ENCODE measurements around the gene PDE10A.

The PDE10A gene

DNA sequence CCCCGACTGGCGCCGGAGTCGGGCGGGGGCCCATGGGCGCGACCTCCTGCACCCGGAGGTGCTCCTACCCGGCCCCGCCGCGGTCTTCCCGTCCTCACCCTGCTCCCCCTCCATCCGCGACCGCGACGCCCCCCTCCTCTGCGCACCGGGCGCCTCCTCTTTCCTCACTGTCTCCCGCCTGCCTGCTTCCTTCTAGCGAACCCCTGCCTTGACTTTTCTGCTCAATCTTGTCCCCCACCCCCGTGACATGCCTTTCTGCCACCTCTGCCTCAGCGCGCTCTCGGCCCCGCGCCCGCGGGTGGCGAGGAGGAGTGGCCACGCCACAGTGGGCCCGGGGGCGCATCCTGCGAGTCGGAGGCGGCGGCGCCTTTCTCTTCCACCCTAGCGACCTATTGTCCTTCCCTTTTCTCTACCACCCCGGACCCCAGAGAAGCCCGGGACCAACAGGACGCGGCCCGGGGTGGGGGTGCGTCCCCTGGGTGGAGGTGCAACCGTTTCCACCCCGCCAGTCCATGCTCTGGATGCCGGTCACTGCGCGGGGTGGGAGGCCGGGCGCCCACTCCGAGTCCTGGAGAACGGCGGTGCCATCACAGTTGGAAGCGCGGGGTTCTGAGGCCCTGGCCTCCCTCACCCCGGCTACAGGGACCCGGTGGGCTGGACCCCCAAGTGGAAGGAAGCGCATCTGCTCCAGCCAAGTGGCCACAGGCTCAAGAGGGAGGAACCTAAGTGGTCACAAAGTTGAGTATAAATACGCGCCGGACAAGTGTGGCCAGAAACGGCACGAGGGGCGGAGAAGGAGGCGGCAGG, 2.0 kb downstream of the PDE10A start:
- TF ChIP-seq SUZ12 (IDR thresholded peaks at IDR 0.05; ENCODE audit: extremely low read depth, insufficient read depth, insufficient read length) (no peak), YY1 (IDR thresholded peaks at IDR 0.05; ENCODE audit: insufficient read depth, insufficient read length) (no peak), ZNF274 (IDR thresholded peaks at IDR 0.05; ENCODE audit: low read depth, low read length) (no peak)
- DNase-seq (ENCODE audit: low read depth, low spot score): no peak
- Histone ChIP-seq H3K9ac (ENCODE audit: insufficient read length, low read depth) (peak overlapping the region; percentile 76), H3K27me3 (ENCODE audit: insufficient read depth, insufficient read length) (peaks cover 75% of the 10 kb centered on the region), H3K4me1 (ENCODE audit: insufficient read depth, insufficient read length) (no peaks in the 10 kb centered on the region), H3K36me3 (ENCODE audit: insufficient read depth, insufficient read length, low read length) (no peaks in the 10 kb centered on the region), H3K9me3 (ENCODE audit: insufficient read depth, low read length) (no peaks in the 10 kb centered on the region), H3K4me3 (ENCODE audit: insufficient read length, low read depth) (peak overlapping the region; percentile 55)

DNA sequence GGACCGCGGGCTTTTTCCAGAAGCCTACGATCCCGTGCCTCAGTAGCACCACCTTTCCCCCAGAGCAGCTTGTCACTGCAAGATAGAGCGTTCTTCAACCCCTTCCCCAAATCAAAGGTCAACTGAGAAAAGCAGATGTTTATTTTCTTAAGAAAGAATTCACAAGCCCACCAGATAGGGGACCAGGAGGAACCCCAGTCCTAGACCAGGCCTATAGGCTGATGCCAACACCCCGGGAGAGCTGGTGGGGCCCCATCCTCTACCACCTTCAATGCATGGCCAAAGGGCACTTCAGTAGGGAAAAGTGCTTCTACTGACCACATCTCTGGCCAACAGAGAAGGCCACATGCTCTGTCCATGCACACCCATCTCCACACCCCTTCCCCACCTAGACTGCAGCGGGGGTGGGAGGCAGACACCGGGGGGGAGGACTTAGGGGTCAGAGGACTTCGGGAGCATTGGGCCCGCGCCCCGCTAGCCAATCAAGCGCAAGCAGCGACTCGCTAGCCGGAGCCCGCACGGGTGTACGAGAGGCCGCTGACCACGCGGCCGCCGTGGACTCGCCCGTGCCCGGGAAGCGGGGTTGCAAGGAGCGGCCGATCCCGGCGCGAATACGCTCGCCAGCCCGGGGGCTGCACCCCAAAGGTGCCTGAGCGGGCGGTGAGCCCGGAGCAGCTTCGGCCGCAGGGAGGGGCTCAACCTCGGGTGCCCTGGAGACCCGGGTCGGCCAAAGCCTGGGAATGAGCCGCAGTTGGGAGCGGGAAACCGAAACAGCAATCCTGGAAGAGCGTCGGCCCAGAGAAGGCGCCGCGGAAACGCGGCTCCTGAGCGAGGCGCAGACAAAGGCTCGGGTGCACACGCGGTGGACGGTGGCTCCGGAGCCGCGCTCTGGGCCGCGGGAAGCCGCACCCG, 2.8 kb downstream of the PDE10A start:
- DNase-seq (ENCODE audit: low read depth, low spot score): no peak
- TF ChIP-seq SUZ12 (IDR thresholded peaks at IDR 0.05; ENCODE audit: extremely low read depth, insufficient read depth, insufficient read length) (no peak), ZNF274 (IDR thresholded peaks at IDR 0.05; ENCODE audit: low read depth, low read length) (no peak), YY1 (IDR thresholded peaks at IDR 0.05; ENCODE audit: insufficient read depth, insufficient read length) (no peak)
- H3K4me3 ChIP-seq (ENCODE audit: insufficient read length, low read depth): peak overlapping the region; percentile 55
- H3K4me1 ChIP-seq (ENCODE audit: insufficient read depth, insufficient read length): no peaks in the 10 kb centered on the region
- no peaks in the 10 kb centered on the region for H3K36me3 ChIP-seq (ENCODE audit: insufficient read depth, insufficient read length, low read length)
- H3K9ac ChIP-seq (ENCODE audit: insufficient read length, low read depth): peak overlapping the region; percentile 76
- H3K27me3 ChIP-seq (ENCODE audit: insufficient read depth, insufficient read length): peaks cover 70% of the 10 kb centered on the region
- H3K9me3 ChIP-seq (ENCODE audit: insufficient read depth, low read length): no peaks in the 10 kb centered on the region

DNA sequence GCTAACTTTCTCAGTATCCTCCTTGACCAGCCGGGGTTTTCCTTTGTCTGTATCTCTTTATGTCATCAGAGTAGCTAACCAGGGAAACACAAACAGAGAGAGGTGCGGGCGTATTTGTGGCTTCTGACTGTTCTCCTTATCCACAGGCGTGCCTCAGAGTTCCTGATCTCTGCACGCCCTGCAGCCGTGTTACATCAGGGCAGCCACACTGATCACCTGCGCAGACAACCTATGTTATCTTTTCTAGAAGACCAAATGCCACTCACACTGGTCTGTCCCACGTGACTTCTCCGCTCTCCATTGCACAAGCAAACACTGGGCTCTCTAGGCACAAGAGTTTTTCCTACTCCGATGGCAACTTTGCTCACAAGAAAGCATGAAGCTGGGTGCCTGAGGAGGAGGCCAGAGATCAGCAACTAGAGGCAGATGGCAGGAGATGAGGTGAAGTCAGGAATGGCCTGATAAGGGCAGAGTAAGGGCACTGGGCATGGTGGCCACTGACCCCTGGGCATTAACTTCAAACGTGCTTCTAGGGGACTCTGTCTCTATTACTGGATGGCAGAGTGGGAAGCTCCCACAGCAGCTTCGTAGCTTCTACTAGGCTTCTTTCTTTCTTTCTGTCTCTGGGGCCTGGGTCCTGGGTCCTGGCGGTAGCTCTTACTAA, 4.5 kb downstream of the PDE10A start:
- Histone ChIP-seq H3K9ac (ENCODE audit: insufficient read length, low read depth) (no peak overlapping the region), H3K4me3 (ENCODE audit: insufficient read length, low read depth) (no peak overlapping the region), H3K9me3 (ENCODE audit: insufficient read depth, low read length) (no peaks in the 10 kb centered on the region), H3K4me1 (ENCODE audit: insufficient read depth, insufficient read length) (no peaks in the 10 kb centered on the region), H3K27me3 (ENCODE audit: insufficient read depth, insufficient read length) (peaks cover 53% of the 10 kb centered on the region), H3K36me3 (ENCODE audit: insufficient read depth, insufficient read length, low read length) (no peaks in the 10 kb centered on the region)
- DNase-seq (ENCODE audit: low read depth, low spot score): no peak
- TF ChIP-seq SUZ12 (IDR thresholded peaks at IDR 0.05; ENCODE audit: extremely low read depth, insufficient read depth, insufficient read length) (no peak), YY1 (IDR thresholded peaks at IDR 0.05; ENCODE audit: insufficient read depth, insufficient read length) (no peak), ZNF274 (IDR thresholded peaks at IDR 0.05; ENCODE audit: low read depth, low read length) (no peak)

DNA sequence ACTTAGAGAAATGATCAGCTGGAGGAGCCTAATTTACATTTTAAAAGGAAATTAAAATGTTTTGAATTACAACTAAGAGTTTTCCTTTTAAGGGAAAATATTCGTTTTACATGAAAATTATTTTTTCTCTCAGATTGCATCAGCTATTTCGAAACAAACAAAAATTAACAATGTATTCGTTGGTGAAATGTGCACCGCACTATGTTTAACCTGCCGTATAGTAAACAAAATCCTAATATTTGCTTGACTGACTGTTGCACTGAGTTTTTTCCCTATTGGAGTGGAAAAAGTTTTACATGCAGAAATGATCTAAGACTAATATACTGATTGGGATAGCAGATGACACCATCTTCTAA, 5.7 kb downstream of the PDE10A start:
- Histone ChIP-seq H3K27me3 (ENCODE audit: insufficient read depth, insufficient read length) (peaks cover 45% of the 10 kb centered on the region), H3K4me1 (ENCODE audit: insufficient read depth, insufficient read length) (no peaks in the 10 kb centered on the region), H3K9ac (ENCODE audit: insufficient read length, low read depth) (no peak overlapping the region), H3K4me3 (ENCODE audit: insufficient read length, low read depth) (no peak overlapping the region), H3K9me3 (ENCODE audit: insufficient read depth, low read length) (no peaks in the 10 kb centered on the region), H3K36me3 (ENCODE audit: insufficient read depth, insufficient read length, low read length) (no peaks in the 10 kb centered on the region)
- TF ChIP-seq SUZ12 (IDR thresholded peaks at IDR 0.05; ENCODE audit: extremely low read depth, insufficient read depth, insufficient read length) (no peak), ZNF274 (IDR thresholded peaks at IDR 0.05; ENCODE audit: low read depth, low read length) (no peak), YY1 (IDR thresholded peaks at IDR 0.05; ENCODE audit: insufficient read depth, insufficient read length) (no peak)
- DNase-seq (ENCODE audit: low read depth, low spot score): no peak

DNA sequence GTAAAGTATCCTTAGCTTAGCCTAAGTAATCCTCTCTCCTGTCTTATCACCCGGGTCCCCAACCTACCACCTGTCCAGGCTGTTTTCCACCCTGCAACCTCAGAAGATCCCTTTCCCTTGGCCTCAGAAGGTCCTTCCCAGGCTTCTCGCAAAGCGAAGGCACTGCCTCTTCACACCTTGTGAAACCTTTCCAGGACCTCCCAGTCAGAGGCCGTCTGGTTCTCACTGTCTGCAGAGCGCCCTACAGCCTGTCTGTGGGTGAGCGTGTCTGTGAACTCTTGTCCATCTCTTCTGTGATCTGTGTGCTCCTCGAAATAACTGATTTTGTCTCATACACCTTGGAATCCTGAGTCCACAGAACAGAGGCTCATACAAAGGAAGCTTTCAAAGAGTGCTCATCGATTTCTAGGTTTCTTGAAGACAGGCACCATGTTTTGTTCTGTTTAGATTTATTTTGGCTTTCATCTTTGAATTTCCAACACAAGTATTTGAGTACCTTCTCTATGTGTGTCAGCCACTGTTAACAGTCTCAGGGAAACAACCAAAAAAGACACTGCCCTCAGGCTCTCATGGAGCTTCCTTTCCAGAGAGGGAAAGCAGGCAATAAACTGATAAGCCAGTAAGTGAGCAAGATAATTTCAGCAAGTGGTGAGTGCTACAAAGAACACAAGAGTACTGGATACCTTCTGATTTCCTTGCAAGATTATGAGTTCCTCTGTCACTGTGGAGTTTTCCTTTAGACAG, 6.3 kb downstream of the PDE10A start:
- H3K36me3 ChIP-seq (ENCODE audit: insufficient read depth, insufficient read length, low read length): no peaks in the 10 kb centered on the region
- TF ChIP-seq YY1 (IDR thresholded peaks at IDR 0.05; ENCODE audit: insufficient read depth, insufficient read length): no peak
- no peak for TF ChIP-seq SUZ12 (IDR thresholded peaks at IDR 0.05; ENCODE audit: extremely low read depth, insufficient read depth, insufficient read length)
- no peak for TF ChIP-seq ZNF274 (IDR thresholded peaks at IDR 0.05; ENCODE audit: low read depth, low read length)
- no peak overlapping the region for H3K9ac ChIP-seq (ENCODE audit: insufficient read length, low read depth)
- DNase-seq (ENCODE audit: low read depth, low spot score): no peak
- H3K4me1 ChIP-seq (ENCODE audit: insufficient read depth, insufficient read length): no peaks in the 10 kb centered on the region
- no peak overlapping the region for H3K4me3 ChIP-seq (ENCODE audit: insufficient read length, low read depth)
- no peaks in the 10 kb centered on the region for H3K9me3 ChIP-seq (ENCODE audit: insufficient read depth, low read length)
- peaks cover 44% of the 10 kb centered on the region for H3K27me3 ChIP-seq (ENCODE audit: insufficient read depth, insufficient read length)

DNA sequence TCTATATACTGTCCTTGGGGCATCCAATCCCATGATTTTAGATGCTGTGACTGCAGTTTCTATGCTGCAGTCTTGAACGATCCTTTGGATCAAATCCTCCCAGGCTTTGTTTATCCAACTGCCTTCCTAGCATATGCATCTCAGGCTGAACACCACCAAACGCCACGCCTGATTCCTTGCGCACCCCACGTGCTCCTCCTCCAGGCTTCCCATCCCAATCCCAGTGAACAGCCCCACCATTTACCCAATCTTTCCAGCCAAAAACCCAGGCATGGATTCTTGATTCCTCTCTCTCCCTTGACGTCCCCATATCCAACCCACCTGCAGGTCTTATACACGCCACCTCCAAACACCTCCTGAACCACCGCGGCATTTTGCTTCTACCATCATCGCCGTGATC, 7.8 kb downstream of the PDE10A start:
- H3K4me3 ChIP-seq (ENCODE audit: insufficient read length, low read depth): no peak overlapping the region
- no peaks in the 10 kb centered on the region for H3K9me3 ChIP-seq (ENCODE audit: insufficient read depth, low read length)
- H3K9ac ChIP-seq (ENCODE audit: insufficient read length, low read depth): no peak overlapping the region
- DNase-seq (ENCODE audit: low read depth, low spot score): no peak
- H3K36me3 ChIP-seq (ENCODE audit: insufficient read depth, insufficient read length, low read length): no peaks in the 10 kb centered on the region
- peaks cover 28% of the 10 kb centered on the region for H3K27me3 ChIP-seq (ENCODE audit: insufficient read depth, insufficient read length)
- TF ChIP-seq ZNF274 (IDR thresholded peaks at IDR 0.05; ENCODE audit: low read depth, low read length): no peak
- no peak for TF ChIP-seq YY1 (IDR thresholded peaks at IDR 0.05; ENCODE audit: insufficient read depth, insufficient read length)
- no peak for TF ChIP-seq SUZ12 (IDR thresholded peaks at IDR 0.05; ENCODE audit: extremely low read depth, insufficient read depth, insufficient read length)
- no peaks in the 10 kb centered on the region for H3K4me1 ChIP-seq (ENCODE audit: insufficient read depth, insufficient read length)

All from NT2/D1 (cell line).